H9 (cell line): Measurements from ENCODE around the gene ZNF487. TPM values are rescaled to one million over a fixed set of nuclear protein-coding genes. Genes with fewer than 3 reads are reported as not detected.
A peak's percentile ranks its signal among the peaks of the same experiment; 100 is the strongest.

Source experiments
- DNase-seq: peaks from one replicate; pipeline ENCODE4 v3.0.0-alpha.2; 2017
- H2AFZ ChIP-seq: one replicate; pipeline ENCODE4 v1.6.1; 2013; ENCODE audit warnings: mild to moderate bottlenecking, low read length, control low read depth, moderate library complexity
- H2AK5ac ChIP-seq: 2 replicates; pipeline ENCODE4 v1.6.1; 2013; ENCODE audit warnings: low read length, control low read depth, mixed read lengths; ENCODE audit not compliant: insufficient read length
- H2BK120ac ChIP-seq: one replicate; pipeline ENCODE4 v1.6.1; 2013; ENCODE audit warnings: low read depth, mild to moderate bottlenecking, low read length, control low read depth, inconsistent platforms; ENCODE audit not compliant: poor library complexity, severe bottlenecking
- H2BK12ac ChIP-seq: 2 replicates; pipeline ENCODE4 v1.6.1; 2013; ENCODE audit warnings: low read length, control low read depth, mixed read lengths, low read depth; ENCODE audit not compliant: insufficient read length
- H2BK15ac ChIP-seq: 2 replicates; pipeline ENCODE4 v1.6.1; 2013; ENCODE audit warnings: low read depth, low read length, control low read depth
- H2BK20ac ChIP-seq: one replicate; pipeline ENCODE4 v1.6.1; 2013; ENCODE audit warnings: low read depth, mild to moderate bottlenecking, low read length, control low read depth, inconsistent platforms; ENCODE audit not compliant: poor library complexity, severe bottlenecking
- H2BK5ac ChIP-seq: 2 replicates; pipeline ENCODE4 v1.6.1; 2013; ENCODE audit warnings: low read length, control low read depth, mixed read lengths; ENCODE audit not compliant: insufficient read length
- H3K14ac ChIP-seq: 2 replicates; pipeline ENCODE4 v1.6.1; 2013; ENCODE audit warnings: low read length, control low read depth; ENCODE audit not compliant: insufficient read depth
- H3K18ac ChIP-seq: 2 replicates; pipeline ENCODE4 v1.6.1; 2013; ENCODE audit warnings: low read depth, mild to moderate bottlenecking, mixed read lengths, low read length, control low read depth; ENCODE audit not compliant: insufficient read length
- H3K23ac ChIP-seq: 2 replicates; pipeline ENCODE4 v1.6.1; 2013; ENCODE audit warnings: low read length, control low read depth, mixed read lengths, low read depth; ENCODE audit not compliant: insufficient read length
- H3K23me2 ChIP-seq: 2 replicates; pipeline ENCODE4 v1.6.1; 2013; ENCODE audit warnings: low read depth, mild to moderate bottlenecking, mixed read lengths, low read length, control low read depth; ENCODE audit not compliant: insufficient read length, poor library complexity, severe bottlenecking
- H3K27ac ChIP-seq: 2 replicates; pipeline ENCODE4 v1.5.1; 2013; ENCODE audit warnings: low read length, control low read depth, mixed read lengths, low read depth; ENCODE audit not compliant: insufficient read length
- H3K27me3 ChIP-seq: 2 replicates; pipeline ENCODE4 v1.6.1; 2013; ENCODE audit warnings: low read length, control low read depth, inconsistent platforms; ENCODE audit not compliant: insufficient read depth
- H3K4ac ChIP-seq: 2 replicates; pipeline ENCODE4 v1.6.1; 2013; ENCODE audit warnings: low read depth, mild to moderate bottlenecking, control low read depth, inconsistent platforms, low read length, moderate library complexity
- H3K4me1 ChIP-seq: 2 replicates; pipeline ENCODE4 v1.6.1; 2013; ENCODE audit warnings: low read length, control low read depth, inconsistent platforms; ENCODE audit not compliant: insufficient read depth
- H3K4me2 ChIP-seq: 2 replicates; pipeline ENCODE4 v1.6.1; 2013; ENCODE audit warnings: low read length, control low read depth, mixed read lengths; ENCODE audit not compliant: insufficient read length, insufficient read depth
- H3K56ac ChIP-seq: 2 replicates; pipeline ENCODE4 v1.6.1; 2013; ENCODE audit warnings: low read depth, mild to moderate bottlenecking, mixed read lengths, low read length, control low read depth; ENCODE audit not compliant: insufficient read length
- H3K79me1 ChIP-seq: 2 replicates; pipeline ENCODE4 v1.6.1; 2013; ENCODE audit warnings: low read depth, mild to moderate bottlenecking, moderate library complexity, low read length, control low read depth, inconsistent platforms; ENCODE audit not compliant: insufficient read depth, poor library complexity, severe bottlenecking
- H3K79me2 ChIP-seq: 2 replicates; pipeline ENCODE4 v1.6.1; 2013; ENCODE audit warnings: low read length, control low read depth, inconsistent platforms; ENCODE audit not compliant: insufficient read depth
- H3K9ac ChIP-seq: 2 replicates; pipeline ENCODE4 v1.6.1; 2013; ENCODE audit warnings: low read length, control low read depth, mixed read lengths; ENCODE audit not compliant: insufficient read length; ENCODE audit errors: extremely low read depth
- H3K9me3 ChIP-seq: one replicate; pipeline ENCODE4 v1.6.1; 2013; ENCODE audit warnings: low read depth, low read length, inconsistent platforms; ENCODE audit not compliant: control insufficient read depth
- H3T11ph ChIP-seq: one replicate; pipeline ENCODE4 v1.6.1; 2013; ENCODE audit warnings: mild to moderate bottlenecking, low read length, control low read depth, inconsistent platforms
- H4K20me1 ChIP-seq: one replicate; pipeline ENCODE4 v1.6.1; 2013; ENCODE audit not compliant: control insufficient read depth, insufficient read length, insufficient read depth
- H4K5ac ChIP-seq: 2 replicates; pipeline ENCODE4 v1.6.1; 2013; ENCODE audit warnings: low read depth, mild to moderate bottlenecking, mixed read lengths, low read length, control low read depth; ENCODE audit not compliant: insufficient read length
- H4K8ac ChIP-seq: replicated peaks from 2 replicates; pipeline ENCODE4 v1.6.1; 2013; ENCODE audit warnings: low read length, control low read depth, mixed read lengths, low read depth; ENCODE audit not compliant: insufficient read length
- H4K91ac ChIP-seq: 2 replicates; pipeline ENCODE4 v1.6.1; 2013; ENCODE audit warnings: low read depth, mild to moderate bottlenecking, moderate library complexity, mixed read lengths, low read length, control low read depth; ENCODE audit not compliant: insufficient read length
- H3K27ac Mint-ChIP-seq, 3 experiments: 2 replicates in 2 of 3; 3 replicates in 1 of 3; pipeline ENCODE4 v1.8.0; 2020 to 2021; ENCODE audit warnings: mixed read lengths in 3 of 3, mild to moderate bottlenecking in 1 of 3, moderate library complexity in 1 of 3
- H3K27me3 Mint-ChIP-seq: 2 replicates; pipeline ENCODE4 v1.8.0; 2021; ENCODE audit warnings: low read depth, mild to moderate bottlenecking, moderate library complexity, mixed read lengths
- H3K36me3 Mint-ChIP-seq, 3 experiments: 2 replicates in 2 of 3; 3 replicates in 1 of 3; pipeline ENCODE4 v1.8.0; 2020 to 2021; ENCODE audit warnings: low read depth in 3 of 3, mixed read lengths in 3 of 3; ENCODE audit not compliant: insufficient read depth in 1 of 3
- H3K4me1 Mint-ChIP-seq, 2 experiments: 2 replicates each; pipeline ENCODE4 v1.8.0; 2020; ENCODE audit warnings: mixed read lengths in 2 of 2
- H3K4me3 Mint-ChIP-seq, 2 experiments: 2 replicates in 1 of 2; 3 replicates in 1 of 2; pipeline ENCODE4 v1.8.0; 2020 to 2021; ENCODE audit warnings: mild to moderate bottlenecking in 2 of 2, mixed read lengths in 2 of 2, moderate library complexity in 1 of 2
- H3K9me3 Mint-ChIP-seq, 2 experiments: 2 replicates in 1 of 2; 3 replicates in 1 of 2; pipeline ENCODE4 v1.8.0; 2020; ENCODE audit warnings: mild to moderate bottlenecking in 2 of 2, mixed read lengths in 2 of 2, moderate library complexity in 1 of 2
- WGBS: extraction: QIAGEN DNeasy Blood & Tissue Kit; methylation state at CpG from one replicate; pipeline ENCODE4 v1.1.7; 2013; ENCODE audit warnings: missing lambda C conversion rate, low lambda C conversion rate, mixed read lengths; ENCODE audit not compliant: insufficient read length; ENCODE audit errors: extremely low coverage; 5-methylcytosine and 5-hydroxymethylcytosine counted together
- long read RNA-seq: library from polyadenylated mRNA; unstranded; transcript quantifications from one replicate; pipeline ENCODE4 v2.0.0, GENCODE V29; 2020
- total RNA-seq: library from RNA; stranded (reverse); gene quantifications from 2 replicates; pipeline ENCODE4 v1.2.1, GENCODE V29; 2021
- TF ChIP-seq, protein P1 (sequence below): fragments of 200-600 bp; sonication (generic); conservative IDR thresholded peaks from 3 replicates; pipeline ENCODE4 v1.8.0; 2021; ENCODE audit warnings: antibody characterized with exemption, mild to moderate bottlenecking

The ZNF487 gene
- 1.3 and 1.4 TPM in 2 replicates for total RNA-seq
- long read RNA-seq, partial matches to known transcripts: 0 of 6 reads
- long read RNA-seq, other reads (novel, unspliced or antisense): 2 of 6 reads

DNA sequence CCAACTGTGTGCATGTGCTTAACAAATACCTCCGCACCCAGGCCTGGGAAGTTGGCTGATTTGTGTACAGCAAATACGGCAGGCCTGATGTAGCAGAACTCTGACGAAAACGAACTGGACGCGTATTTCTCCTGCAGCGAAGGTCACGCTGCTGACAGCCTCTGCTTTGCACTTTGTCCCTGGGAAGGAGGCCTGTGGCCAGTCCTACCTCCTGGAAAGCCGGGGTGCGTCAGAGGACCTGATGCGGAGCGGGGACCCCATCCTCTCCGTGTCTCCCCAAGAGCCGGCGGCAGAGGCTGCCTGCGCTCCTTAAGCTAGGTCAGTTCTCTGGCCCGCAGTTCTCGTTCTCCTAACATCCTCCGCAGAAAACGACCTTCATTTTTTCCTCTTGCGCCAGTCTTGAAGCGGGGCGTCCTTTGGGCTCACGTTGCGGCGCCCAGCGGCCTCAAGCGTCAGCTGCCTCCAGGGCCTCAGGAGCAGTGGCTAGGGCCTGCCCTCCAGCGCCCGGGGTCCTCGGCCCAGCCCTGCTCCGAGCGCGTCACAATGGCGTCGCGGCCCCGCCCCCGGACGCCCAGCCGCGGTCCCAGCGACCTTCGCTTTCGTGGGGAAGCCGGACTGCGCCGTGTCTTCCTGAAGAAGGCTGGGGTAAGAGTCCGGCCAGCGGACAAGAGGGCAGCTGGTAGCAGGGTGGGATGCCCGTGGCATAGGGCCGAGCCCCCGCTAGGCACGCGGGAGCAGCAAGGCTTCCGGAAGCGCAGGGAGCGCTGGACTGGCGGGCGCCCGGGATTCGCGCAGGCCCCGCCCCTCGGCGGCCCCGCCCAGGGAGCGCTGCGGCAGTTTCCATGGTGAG lies at the start of gene ZNF487:
TSS of gene ZNF487 (plus strand) at position 821 of the 850 bp plus-strand sequence. CDS start 38,703 bp downstream, outside the sequence.
- Mint-ChIP-seq H3K27ac (peak within 1 kb of the TSS; percentile 90 to 98 (median 94); a peak in 6 of 7 replicates), H3K36me3 (peaks cover 0 to 7% (median 2%) of the 10 kb centered on the region in 3 experiments; a peak in 3 of 7 replicates), H3K4me3 (peak within 1 kb of the TSS; percentile 86 to 94), H3K4me1 (peaks cover 6 to 12% of the 10 kb centered on the region in 2 experiments; a peak in 3 of 4 replicates), H3K9me3 (no peaks in the 10 kb centered on the region), H3K27me3 (peaks cover 2% of the 10 kb centered on the region; the same call in 1 of the 2 replicates)
- Histone ChIP-seq H3K79me1 (no peaks in the 10 kb centered on the region), H2BK20ac (no peak within 1 kb of the TSS), H3K79me2 (no peaks in the 10 kb centered on the region), H3K23me2 (peaks cover 10% of the 10 kb centered on the region), H3K9ac (peak within 1 kb of the TSS; percentile 81), H3K27me3 (no peaks in the 10 kb centered on the region), H3K4me2 (peak within 1 kb of the TSS; percentile 84), H4K20me1 (no peaks in the 10 kb centered on the region), H3K56ac (peak within 1 kb of the TSS; percentile 31), H3K4me1 (no peaks in the 10 kb centered on the region), H2BK120ac (peak within 1 kb of the TSS; percentile 79), H3K27ac (peak within 1 kb of the TSS; percentile 12), H3K4ac (no peak within 1 kb of the TSS; the same call in 1 of the 2 replicates), H2BK12ac (peak within 1 kb of the TSS; percentile 95), H2AFZ (no peak within 1 kb of the TSS), H2BK15ac (no peak within 1 kb of the TSS; the same call in 1 of the 2 replicates), H2BK5ac (no peak within 1 kb of the TSS), H4K91ac (no peak within 1 kb of the TSS), H3K23ac (no peak within 1 kb of the TSS), H4K8ac (no peak within 1 kb of the TSS), H3T11ph (peak within 1 kb of the TSS; percentile 83), H3K18ac (peak within 1 kb of the TSS; percentile 100), H3K14ac (peak within 1 kb of the TSS; percentile 100), H4K5ac (no peak within 1 kb of the TSS), H3K9me3 (no peaks in the 10 kb centered on the region), H2AK5ac (no peak within 1 kb of the TSS)
- WGBS: no CpG with 5 or more reads among the region's 69 CpGs
- TF ChIP-seq, protein P1, sequence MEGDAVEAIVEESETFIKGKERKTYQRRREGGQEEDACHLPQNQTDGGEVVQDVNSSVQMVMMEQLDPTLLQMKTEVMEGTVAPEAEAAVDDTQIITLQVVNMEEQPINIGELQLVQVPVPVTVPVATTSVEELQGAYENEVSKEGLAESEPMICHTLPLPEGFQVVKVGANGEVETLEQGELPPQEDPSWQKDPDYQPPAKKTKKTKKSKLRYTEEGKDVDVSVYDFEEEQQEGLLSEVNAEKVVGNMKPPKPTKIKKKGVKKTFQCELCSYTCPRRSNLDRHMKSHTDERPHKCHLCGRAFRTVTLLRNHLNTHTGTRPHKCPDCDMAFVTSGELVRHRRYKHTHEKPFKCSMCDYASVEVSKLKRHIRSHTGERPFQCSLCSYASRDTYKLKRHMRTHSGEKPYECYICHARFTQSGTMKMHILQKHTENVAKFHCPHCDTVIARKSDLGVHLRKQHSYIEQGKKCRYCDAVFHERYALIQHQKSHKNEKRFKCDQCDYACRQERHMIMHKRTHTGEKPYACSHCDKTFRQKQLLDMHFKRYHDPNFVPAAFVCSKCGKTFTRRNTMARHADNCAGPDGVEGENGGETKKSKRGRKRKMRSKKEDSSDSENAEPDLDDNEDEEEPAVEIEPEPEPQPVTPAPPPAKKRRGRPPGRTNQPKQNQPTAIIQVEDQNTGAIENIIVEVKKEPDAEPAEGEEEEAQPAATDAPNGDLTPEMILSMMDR: peak; percentile 20; the same call in 2 of the 3 replicates
- DNase-seq: peak; percentile 95
